ENCODE measurements around the gene PPFIBP2. TPM values are rescaled to one million over a fixed set of nuclear protein-coding genes. Genes with fewer than 3 reads are reported as not detected.

The PPFIBP2 gene
- polyA plus RNA-seq, 10 donors, result 35.3 to 76.8 (median 45.7) TPM

GRCh38 chr11:7548659-7549274 is 35.0 kb downstream of the PPFIBP2 start:
- DNase-seq, result no peak

DNA sequence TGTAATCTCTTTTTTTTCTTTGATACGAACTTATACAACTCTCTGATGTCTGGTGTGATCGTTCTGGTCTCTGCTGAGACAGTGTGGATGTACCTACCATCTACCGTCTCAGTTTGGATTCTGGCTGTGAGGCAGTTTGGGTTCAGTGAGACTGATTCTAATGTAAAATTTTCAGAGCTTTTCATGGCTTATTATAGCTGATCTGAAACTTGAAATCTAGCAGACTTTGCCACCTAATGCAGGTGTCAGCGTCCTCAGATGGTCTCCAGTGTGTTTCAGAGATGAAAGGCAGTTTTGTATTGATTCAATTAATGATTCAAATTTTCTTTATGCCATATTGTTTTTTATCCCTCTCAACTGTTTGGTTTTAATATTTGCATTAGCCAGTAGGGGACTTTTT is 35.9 kb downstream of the PPFIBP2 start:
- DNase-seq, result no peak

GRCh38 chr11:7551571-7551970 is 37.8 kb downstream of the PPFIBP2 start:
- DNase-seq, result peak in 1 of 3 donors; percentile 28

GRCh38 chr11:7552666-7553065 is 38.9 kb downstream of the PPFIBP2 start:
- no peak for DNase-seq

DNA sequence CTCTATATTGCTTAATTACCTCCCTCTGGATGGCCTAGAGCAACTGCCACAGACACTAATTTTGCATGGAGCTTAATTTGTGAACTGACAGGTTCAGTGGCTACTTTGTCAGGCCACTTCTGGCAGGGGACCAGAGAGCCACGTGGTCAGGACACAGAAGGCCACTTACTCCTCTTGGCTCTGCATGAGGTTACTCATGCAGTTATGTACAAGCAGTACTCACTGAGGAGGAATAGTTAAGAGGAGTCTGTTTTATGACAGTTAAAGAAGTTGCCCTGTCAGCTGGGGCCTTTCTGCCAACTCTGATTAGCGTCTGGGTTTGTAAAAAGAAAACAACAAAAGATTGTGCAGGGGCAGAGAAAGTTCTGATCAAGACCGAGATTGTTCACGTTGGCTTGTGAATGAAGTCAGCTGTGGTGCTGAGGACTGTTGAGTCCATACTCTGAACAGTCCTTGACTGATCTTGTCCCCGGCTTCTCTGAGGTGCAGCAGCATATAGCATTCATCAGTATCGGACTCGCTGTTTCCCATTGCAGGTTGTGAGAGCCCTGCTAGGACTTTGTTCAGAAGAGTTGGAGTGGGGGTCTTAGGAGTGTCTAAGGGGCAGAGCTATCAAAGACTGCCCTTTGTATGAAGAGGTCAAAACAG is 41.4 kb downstream of the PPFIBP2 start:
- DNase-seq, result no peak

DNA sequence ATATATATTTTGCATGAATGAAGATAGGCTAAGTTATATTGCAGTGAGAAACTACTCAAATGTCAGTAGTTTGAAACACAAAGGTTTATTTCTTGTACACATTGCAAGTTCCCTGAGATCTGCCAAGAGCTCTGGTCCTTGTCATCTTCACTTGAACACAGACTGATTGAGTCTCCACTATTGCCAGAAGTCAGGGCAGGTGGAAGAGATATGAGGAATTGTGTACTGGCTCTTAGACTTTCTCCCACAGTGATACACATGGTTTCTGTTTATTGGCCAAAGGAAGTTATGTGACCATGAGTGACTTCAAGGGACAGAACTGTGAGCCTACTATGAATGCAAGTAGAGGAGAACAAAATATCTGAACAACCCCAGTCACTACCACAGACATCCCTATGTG is 44.2 kb downstream of the PPFIBP2 start:
- no peak for DNase-seq

GRCh38 chr11:7559398-7560283 is 45.8 kb downstream of the PPFIBP2 start:
- no peak for DNase-seq

DNA sequence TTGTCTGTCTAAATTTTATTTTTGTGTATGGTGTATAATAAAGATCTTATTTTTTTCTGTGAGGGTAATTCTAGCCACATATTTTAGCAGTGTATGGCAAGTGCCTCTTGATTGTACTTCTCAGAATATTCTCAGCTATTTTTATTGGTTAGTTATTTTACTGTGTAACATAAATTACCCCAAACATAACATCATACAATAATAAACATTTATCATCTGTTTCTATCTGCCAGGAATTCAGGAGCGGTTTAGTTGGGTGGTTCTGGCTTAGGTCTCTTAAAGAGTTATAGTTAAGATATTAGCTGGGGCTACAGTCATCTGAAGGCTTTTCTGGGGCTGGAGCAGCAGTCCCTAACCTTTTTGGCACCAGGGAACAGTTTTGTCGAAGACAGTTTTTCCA is 47.8 kb downstream of the PPFIBP2 start:
- DNase-seq, result no peak

DNA sequence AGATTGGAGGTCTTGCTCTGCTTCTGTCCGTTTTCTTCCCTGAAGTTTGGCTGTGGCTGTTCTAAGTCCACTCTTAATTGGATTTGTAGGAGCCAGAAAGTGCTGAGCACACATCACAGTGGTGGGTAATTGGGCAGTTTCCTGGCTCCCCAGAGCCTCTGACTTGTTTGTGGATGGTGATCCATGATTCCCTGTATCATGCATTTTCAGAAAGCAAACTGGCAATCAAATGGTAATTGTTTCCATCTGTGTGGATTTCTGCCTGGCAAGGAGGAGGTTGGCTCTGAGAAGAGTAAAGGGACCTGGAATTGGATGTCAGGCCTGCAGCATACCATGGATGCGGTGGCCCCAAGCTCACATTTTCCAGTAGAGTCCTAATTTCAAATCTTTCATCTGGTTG is 49.5 kb downstream of the PPFIBP2 start:
- peak in 1 of 3 donors; percentile 58 for DNase-seq

DNA sequence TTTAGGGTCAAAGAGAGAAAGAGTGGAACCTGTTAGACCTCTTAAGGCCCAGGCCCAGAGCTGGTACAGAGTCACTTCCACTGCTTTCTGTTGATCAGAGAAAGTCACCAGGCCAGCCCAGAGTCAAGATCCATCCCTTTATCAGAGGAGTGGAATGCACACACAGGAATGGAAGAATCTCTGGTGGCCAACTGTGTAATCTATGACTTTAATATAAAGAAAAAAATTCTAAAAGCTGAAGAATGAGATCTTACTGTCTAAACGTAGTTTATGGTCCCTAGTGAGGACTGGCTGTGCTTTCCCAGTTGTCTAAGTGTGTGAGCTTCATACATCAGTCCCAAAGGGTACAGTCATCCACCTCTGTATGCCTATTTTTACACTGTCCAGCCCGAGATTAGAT is 51.0 kb downstream of the PPFIBP2 start:
- DNase-seq, result no peak

DNA sequence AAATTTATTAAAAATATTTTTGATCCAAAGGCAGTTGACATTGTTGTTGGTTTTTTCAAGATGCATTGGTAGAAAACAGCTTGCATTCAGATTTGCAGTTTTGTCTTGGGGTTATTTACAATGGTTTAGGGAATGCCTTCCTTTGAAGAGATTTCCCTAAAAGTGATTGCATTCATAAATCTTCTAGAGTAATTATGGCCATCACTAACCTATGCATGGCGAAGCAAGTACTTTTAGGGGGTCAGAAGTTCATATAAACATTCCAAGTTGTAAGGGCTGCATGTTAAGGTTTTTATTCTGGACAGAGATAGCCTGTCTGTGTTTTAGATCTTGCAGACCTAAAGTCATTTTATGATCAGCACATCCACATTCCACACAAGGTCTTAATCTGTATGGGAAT is 53.5 kb downstream of the PPFIBP2 start:
- DNase-seq, result no peak

- DNase-seq, result no peak
Measured at GRCh38 chr11:7569044-7569443, 55.2 kb downstream of the PPFIBP2 start.

- DNase-seq, result no peak
Measured at GRCh38 chr11:7570241-7570640, 56.4 kb downstream of the PPFIBP2 start.

DNA sequence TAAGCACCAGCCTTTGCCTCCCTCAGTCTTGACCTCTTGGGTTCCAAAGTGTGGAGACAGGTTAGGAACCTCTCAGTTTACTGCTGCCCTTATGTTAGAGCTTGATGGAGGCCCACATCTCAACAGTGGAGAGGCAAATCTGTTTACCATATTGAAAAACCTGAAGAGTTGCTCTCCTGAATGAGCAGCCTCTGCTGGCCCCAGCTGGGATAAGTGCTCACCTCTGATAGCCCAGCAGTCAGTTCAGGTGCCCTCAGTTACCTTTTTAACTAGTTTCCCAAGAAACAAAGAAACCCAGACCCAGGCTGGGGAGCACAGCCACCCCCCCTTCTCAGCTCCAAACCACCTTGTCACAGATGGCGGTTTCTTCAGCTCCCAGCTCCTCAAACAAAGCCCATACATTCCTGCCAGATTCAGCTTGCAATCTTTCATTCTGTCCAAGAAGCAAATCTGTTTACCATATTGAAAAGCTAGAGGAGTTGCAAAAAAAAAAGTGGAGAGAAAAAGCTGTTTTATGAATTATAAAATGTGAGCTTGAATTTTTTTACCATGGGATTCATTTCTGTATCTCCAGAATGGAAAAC is 57.2 kb downstream of the PPFIBP2 start:
- peak in 1 of 3 donors; percentile 68 for DNase-seq

DNA sequence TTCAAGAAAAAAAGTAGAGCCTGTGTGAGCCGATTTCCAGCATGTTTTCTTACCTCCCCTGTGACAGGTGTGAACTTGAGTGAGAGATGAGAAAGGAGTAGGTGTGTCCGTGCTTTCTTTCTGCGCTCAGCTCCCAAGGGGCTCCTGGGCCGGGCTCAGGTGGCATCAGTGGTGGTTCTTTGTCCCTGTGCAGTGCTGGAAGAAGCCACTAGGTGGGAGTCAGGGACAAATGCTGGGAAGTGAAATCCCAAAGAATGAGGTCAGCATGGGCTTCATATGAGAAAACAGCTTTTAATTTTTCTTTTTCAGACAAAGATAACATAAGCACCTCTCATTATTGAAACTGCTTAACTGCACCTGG is 57.8 kb downstream of the PPFIBP2 start:
- DNase-seq, result peak; percentile 69 to 88 (median 77)

- no peak for DNase-seq
Measured at GRCh38 chr11:7572001-7572712, 58.4 kb downstream of the PPFIBP2 start.

DNA sequence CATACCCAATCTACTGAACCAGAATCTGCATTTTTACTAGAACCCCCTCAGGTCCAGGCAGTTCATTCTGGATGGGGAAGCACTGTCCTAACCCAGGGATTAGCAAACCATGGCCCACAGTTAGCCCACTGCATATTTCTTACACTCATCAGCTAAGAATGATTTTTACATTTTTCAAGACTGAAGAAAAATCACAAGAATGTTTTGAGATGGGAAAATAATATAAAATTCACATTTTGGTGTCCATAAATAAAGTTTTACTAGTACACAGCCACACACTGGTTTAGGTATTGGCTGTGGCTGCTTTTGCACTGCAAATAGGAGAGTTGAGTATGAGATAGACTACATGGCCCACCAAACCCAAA is 59.4 kb downstream of the PPFIBP2 start:
- DNase-seq, result no peak

DNA sequence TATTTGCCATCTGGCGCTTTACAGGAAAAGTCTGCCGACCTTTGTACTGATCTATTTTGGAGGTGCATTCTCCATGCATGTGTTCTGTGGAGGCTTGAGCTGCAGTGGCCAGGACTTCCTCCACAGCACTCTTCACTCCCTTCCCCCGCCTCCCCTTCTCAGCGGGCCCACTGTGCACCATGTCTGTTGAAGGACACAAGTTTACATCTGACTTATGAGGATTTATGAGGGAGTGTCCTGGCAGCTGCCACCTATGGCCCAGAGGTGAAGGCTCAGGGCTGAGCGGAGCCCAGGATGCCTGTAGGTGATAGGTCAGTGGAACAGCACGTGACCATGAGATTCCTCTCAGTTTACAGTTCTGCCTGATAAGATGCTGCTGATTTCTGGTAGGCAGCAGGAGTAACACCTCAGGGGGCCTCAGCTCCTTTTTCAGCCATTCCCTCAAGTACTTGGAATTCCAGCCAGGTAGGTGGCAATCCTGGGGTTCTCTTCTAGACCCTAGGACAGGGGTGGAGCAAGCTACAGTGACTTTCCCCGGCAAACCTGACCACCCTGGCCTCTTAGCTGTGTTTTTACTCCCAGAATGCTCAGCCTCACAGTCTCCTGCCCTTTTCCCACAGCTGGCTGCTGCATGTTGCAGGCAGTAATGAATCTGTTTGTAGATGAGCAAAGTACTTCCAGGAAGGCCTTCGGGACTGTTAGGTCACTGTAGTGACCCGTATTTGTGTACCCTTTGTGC is 59.9 kb downstream of the PPFIBP2 start:
- no peak for DNase-seq

DNA sequence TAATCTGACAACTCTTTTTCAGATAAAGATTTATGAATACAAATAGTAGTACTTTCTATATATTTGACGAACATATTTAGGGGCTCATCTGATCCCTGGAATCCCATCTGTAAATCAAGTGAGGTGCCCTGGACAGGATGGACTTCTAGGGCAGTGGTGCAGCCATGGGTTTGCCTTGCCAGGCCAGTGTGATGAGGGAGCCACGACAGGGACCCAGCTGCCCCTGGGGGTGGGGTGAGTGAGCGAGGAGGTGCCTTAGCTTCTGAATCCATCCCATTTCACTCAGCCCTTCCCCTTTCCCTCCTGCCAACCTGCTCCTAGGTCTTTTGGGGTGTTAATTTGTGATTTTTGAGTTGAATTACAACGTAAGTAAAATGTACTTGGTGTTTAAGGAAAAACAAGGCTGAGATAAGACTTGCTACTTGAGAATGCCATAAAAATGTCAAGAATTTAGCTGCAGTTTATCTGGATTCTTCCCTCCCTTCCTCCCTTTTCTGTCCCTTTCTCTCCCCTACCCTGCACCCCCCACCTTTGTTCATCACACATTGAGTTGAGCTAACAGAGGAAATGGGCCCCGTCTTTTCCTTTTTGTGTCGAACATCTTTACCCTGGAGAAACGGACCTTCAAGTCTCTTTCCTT is 60.8 kb downstream of the PPFIBP2 start:
- DNase-seq, result no peak

GRCh38 chr11:7575841-7576725 is 62.3 kb downstream of the PPFIBP2 start:
- DNase-seq, result peak in 2 of 3 donors; percentile 54 to 70

Measured in muscle of back (tissue), 11 donors.